HCT116 (cell line): Measurements from ENCODE around the gene MBTD1. TPM values are rescaled to one million over a fixed set of nuclear protein-coding genes. Genes with fewer than 3 reads are reported as not detected.

Source experiments
- ATAC-seq: fragments of 200-7000 bp; cut with Tn5 transposase; 2 replicates; pipeline ENCODE4 v1.9.1; 2020; ENCODE audit warnings: mild to moderate bottlenecking, moderate library complexity
- BruUV-seq: library from RNA; stranded (reverse); fragments of 400-500 nt; replicated peaks from 2 replicates; lab custom pipeline; 2021; lab: Mats Ljungman, UMichigan
- CTCF ChIA-PET: fragments of 300-600 bp; sonication (Branson Sonifier 250); formaldehyde crosslinking; loops from one replicate; lab custom pipeline; 2021; ENCODE audit warnings: antibody characterized with exemption; lab: Charles Lee
- POLR2A ChIA-PET: fragments of 300-600, 350-600 bp; sonication (Branson Sonifier 250); formaldehyde crosslinking; loops from one replicate; lab custom pipeline; 2021; ENCODE audit warnings: antibody characterized with exemption; lab: Charles Lee
- RAD21 ChIA-PET, 2 experiments: fragments of 300-600 bp; sonication (Branson Sonifier 250); formaldehyde crosslinking; loops; one replicate each; lab custom pipeline; 2023; ENCODE audit warnings: low total read pairs in 2 of 2; ENCODE audit not compliant: uncharacterized antibody in 2 of 2, unreplicated experiment in 2 of 2, low non-redundant PET in 1 of 2; lab: Charles Lee
- DNase-seq: peaks from one replicate; pipeline ENCODE4 v3.0.0-alpha.2; 2010; ENCODE audit warnings: low read depth, low spot score
- H2AFZ ChIP-seq: fragments of 200-600 bp; shearing (Covaris generic), sonication (generic); 2 replicates; pipeline ENCODE4 v1.6.1; 2017; ENCODE audit warnings: low read depth, mixed run types, mixed read lengths, antibody characterized with exemption, low read length; ENCODE audit not compliant: poor library complexity, severe bottlenecking
- H3K27ac ChIP-seq: 2 replicates; pipeline ENCODE4 v1.5.1; 2012; ENCODE audit warnings: low read depth, low read length
- H3K27me3 ChIP-seq: fragments of 200-600 bp; sonication (generic); 2 replicates; pipeline ENCODE4 v1.6.1; 2016; ENCODE audit warnings: mixed run types, low read length, mixed read lengths; ENCODE audit not compliant: insufficient read depth
- H3K36me3 ChIP-seq, 2 experiments: fragments of 200-500 bp in 1 of 2; fragments of 200-600 bp in 1 of 2; sonication (Bioruptor generic) in 1 of 2; sonication (generic) in 1 of 2; 2 replicates each; pipeline versions ENCODE4 v1.5.1 to v1.6.1; 2014 to 2016; ENCODE audit warnings: low read length in 2 of 2, inconsistent platforms in 1 of 2, mixed read lengths in 1 of 2, mixed run types in 1 of 2; ENCODE audit not compliant: insufficient read depth in 2 of 2, control insufficient read depth in 1 of 2
- H3K4me1 ChIP-seq, 2 experiments: fragments of 200-600 bp in 1 of 2; sonication (generic) in 1 of 2; 2 replicates each; pipeline versions ENCODE4 v1.5.1 to v1.6.1; 2012 to 2017; ENCODE audit warnings: low read length in 2 of 2, inconsistent platforms in 1 of 2, mild to moderate bottlenecking in 1 of 2, mixed read lengths in 1 of 2, mixed run types in 1 of 2, moderate library complexity in 1 of 2; ENCODE audit not compliant: insufficient read depth in 2 of 2, control insufficient read depth in 1 of 2
- H3K4me2 ChIP-seq: fragments of 200-600 bp; sonication (generic); 2 replicates; pipeline ENCODE4 v1.6.1; 2017; ENCODE audit warnings: mixed run types, low read length, mixed read lengths
- H3K4me3 ChIP-seq, 2 experiments: fragments of 200-600 bp in 1 of 2; sonication (generic) in 1 of 2; replicated peaks in 1 of 2; 2 replicates each; pipeline ENCODE4 v1.5.1; 2011 to 2016; ENCODE audit warnings: low read length in 2 of 2, control low read depth in 1 of 2, low read depth in 1 of 2, mild to moderate bottlenecking in 1 of 2, mixed read lengths in 1 of 2, mixed run types in 1 of 2
- H3K79me2 ChIP-seq: fragments of 200-600 bp; sonication (generic); 2 replicates; pipeline ENCODE4 v1.6.1; 2017; ENCODE audit warnings: mild to moderate bottlenecking, mixed run types, low read length, moderate library complexity, mixed read lengths; ENCODE audit not compliant: insufficient read depth
- H3K9ac ChIP-seq: fragments of 200-600 bp; sonication (generic); 2 replicates; pipeline ENCODE4 v1.6.1; 2016; ENCODE audit warnings: low read length, mixed read lengths
- H3K9me2 ChIP-seq: fragments of 200-600 bp; sonication (generic), shearing (Covaris generic); 2 replicates; pipeline ENCODE4 v1.6.1; 2017; ENCODE audit warnings: mixed run types, mild to moderate bottlenecking, moderate library complexity; ENCODE audit not compliant: insufficient read depth
- H3K9me3 ChIP-seq, 2 experiments: fragments of 200-500 bp in 1 of 2; fragments of 200-600 bp in 1 of 2; sonication (Bioruptor generic) in 1 of 2; sonication (generic) in 1 of 2; 2 replicates each; pipeline ENCODE4 v1.6.1; 2014 to 2017; ENCODE audit warnings: low read length in 2 of 2, mixed read lengths in 2 of 2, inconsistent platforms in 1 of 2, low read depth in 1 of 2, mild to moderate bottlenecking in 1 of 2, mixed run types in 1 of 2, moderate library complexity in 1 of 2; ENCODE audit not compliant: control insufficient read depth in 1 of 2, insufficient read depth in 1 of 2
- H4K20me1 ChIP-seq: fragments of 200-600 bp; sonication (generic), shearing (Covaris generic); 2 replicates; pipeline ENCODE4 v1.6.1; 2017; ENCODE audit warnings: mixed run types, mild to moderate bottlenecking, moderate library complexity; ENCODE audit not compliant: insufficient read depth
- EGR1 ChIP-seq: IDR thresholded peaks from 2 replicates; pipeline ENCODE4 v1.6.1; 2012; ENCODE audit warnings: low read depth
- ELF1 ChIP-seq: IDR thresholded peaks from 2 replicates; pipeline ENCODE4 v1.6.1; 2012; ENCODE audit warnings: low read depth, borderline replicate concordance
- EZH2 ChIP-seq: fragments of 200-600 bp; sonication (generic); IDR thresholded peaks from 2 replicates; pipeline ENCODE4 v1.6.1; 2017; ENCODE audit warnings: antibody characterized with exemption, mixed run types
- FOSL1 ChIP-seq: IDR thresholded peaks from 2 replicates; pipeline ENCODE4 v1.6.1; 2012; ENCODE audit warnings: low read depth
- JUND ChIP-seq: IDR thresholded peaks from 2 replicates; pipeline ENCODE4 v1.6.1; 2012
- POLR2AphosphoS5 ChIP-seq: IDR thresholded peaks from 2 replicates; pipeline ENCODE4 v1.6.1; 2011; ENCODE audit warnings: mild to moderate bottlenecking, low read depth, low read length, moderate library complexity
- RAD21 ChIP-seq: IDR thresholded peaks from 2 replicates; pipeline ENCODE4 v1.6.1; 2012; ENCODE audit warnings: low read depth, mild to moderate bottlenecking
- REST ChIP-seq: IDR thresholded peaks from 2 replicates; pipeline ENCODE4 v1.6.1; 2012; ENCODE audit warnings: low read depth
- SIN3A ChIP-seq: IDR thresholded peaks from 2 replicates; pipeline ENCODE4 v1.6.1; 2012; ENCODE audit warnings: low read depth
- SP1 ChIP-seq: IDR thresholded peaks from 2 replicates; pipeline ENCODE4 v1.6.1; 2012; ENCODE audit warnings: low read depth
- YY1 ChIP-seq: IDR thresholded peaks from 2 replicates; pipeline ENCODE4 v1.6.1; 2011; ENCODE audit warnings: low read length, low read depth, moderate library complexity, mild to moderate bottlenecking; ENCODE audit not compliant: insufficient replicate concordance; ENCODE audit errors: extremely low read depth
- ZFX ChIP-seq: fragments of 450-650 bp; IDR thresholded peaks from 2 replicates; pipeline ENCODE4 v1.6.1; 2017
- ZNF274 ChIP-seq: fragments of 200-500 bp; sonication (Bioruptor generic); IDR thresholded peaks from 2 replicates; pipeline ENCODE4 v1.6.1; 2014; ENCODE audit warnings: mild to moderate bottlenecking, low read depth, low read length, inconsistent platforms
- intact Hi-C: fragments of 100-400 bp; cut with micrococcal nuclease; formaldehyde crosslinking; loops from 2 replicates; pipeline ENCODE4 v1.10.0; 2022
- total RNA-seq: library from RNA; stranded (reverse); gene quantifications from one replicate; pipeline ENCODE4 v1.2.1, GENCODE V29; 2021; ENCODE audit not compliant: unreplicated experiment
- TF ChIP-seq, protein P1 (sequence below): IDR thresholded peaks from 2 replicates; pipeline ENCODE4 v1.6.1; 2012
- TF ChIP-seq, protein P2 (sequence below), 3 experiments: fragments of 200-600 bp in 1 of 3; sonication (generic) in 1 of 3; IDR thresholded peaks in 2 of 3; conservative IDR thresholded peaks in 1 of 3; 2 replicates each; pipeline ENCODE4 v1.5.1; 2012 to 2017; ENCODE audit warnings: low read depth in 2 of 3, low read length in 2 of 3, antibody characterized with exemption in 1 of 3, borderline replicate concordance in 1 of 3, control low read depth in 1 of 3, mild to moderate bottlenecking in 1 of 3, mixed read lengths in 1 of 3, mixed run types in 1 of 3, moderate library complexity in 1 of 3; ENCODE audit not compliant: insufficient read depth in 1 of 3
- TF ChIP-seq, protein P3 (sequence below): IDR thresholded peaks from 2 replicates; pipeline ENCODE4 v1.6.1; 2012

The MBTD1 gene
- total RNA-seq, 1 experiment from 2014 or later = 27.3 TPM

DNA sequence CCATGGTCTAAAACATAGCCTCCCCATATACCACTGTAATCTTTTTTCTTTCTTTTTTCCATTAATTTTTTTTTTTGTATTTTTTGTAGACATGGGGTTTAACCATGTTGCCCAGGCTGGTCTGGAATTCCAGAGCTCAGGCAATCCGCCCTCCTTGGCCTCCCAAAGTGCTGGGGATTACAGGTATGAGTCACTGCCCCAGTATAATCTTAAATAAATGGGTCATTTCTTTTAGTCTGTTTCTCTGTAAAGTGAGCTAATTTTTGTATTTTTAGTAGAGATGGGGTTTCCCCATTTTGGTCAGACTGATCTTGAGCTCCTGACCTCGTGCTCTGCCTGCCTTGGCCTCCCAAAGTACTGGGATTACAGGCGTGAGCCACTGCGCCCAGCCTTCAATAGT is 112.2 kb downstream of the MBTD1 start (continued):
- no peak for TF ChIP-seq EZH2

DNA sequence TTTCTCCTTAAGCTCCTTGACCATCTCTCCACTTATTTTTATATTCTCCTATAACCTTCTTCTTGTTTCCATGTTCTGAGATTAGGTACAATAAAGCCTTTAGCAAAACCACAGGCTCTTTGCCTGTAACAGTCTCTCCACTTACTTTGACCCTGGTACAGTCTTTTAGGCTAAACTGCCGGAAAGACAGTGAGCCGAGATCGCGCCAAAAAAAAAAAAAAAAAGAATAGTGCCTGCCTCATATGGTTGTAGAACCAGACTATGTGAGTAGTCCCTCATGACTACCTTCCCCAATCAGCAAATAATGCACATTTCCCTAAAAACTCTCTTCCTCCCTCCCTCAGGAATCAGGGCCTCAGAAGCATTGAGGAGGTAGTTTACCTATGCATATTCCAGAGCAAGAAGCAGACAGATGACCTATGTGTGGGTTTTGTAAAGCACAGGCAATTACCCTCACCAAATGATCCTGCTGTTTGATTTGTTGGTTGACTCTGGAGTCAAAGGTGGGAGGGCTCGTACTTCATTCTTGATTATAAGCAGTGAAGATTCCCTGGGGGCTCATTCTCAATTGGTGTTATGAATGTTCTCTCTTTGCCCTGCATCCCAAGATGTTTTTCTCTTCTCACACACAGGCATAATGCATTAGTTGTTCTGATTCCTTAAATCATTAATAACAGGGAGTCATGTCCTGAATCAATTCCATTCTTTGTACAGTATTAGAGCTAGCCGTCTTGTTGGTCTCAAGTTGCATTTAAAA is 115.4 kb downstream of the MBTD1 start:
- no peaks in the 10 kb centered on the region for H4K20me1 ChIP-seq
- no peak overlapping the region for H3K4me3 ChIP-seq
- H3K9ac ChIP-seq = no peak overlapping the region
- no peaks in the 10 kb centered on the region for H3K79me2 ChIP-seq
- ChIA-PET RAD21 (no interaction called here), POLR2A (interaction anchor here (0.6 kb wide), 1 partner anchor 19 kb away, joined by 3 read pairs; no protein-coding TSS in a partner anchor), CTCF (interaction anchor here (0.7 to 1.4 kb wide), 2 partner anchors 9 to 740 kb away, joined by 3 to 4 read pairs; partner anchors contain the start of gene NME1)
- ATAC-seq = no peak
- no peaks in the 10 kb centered on the region for H3K27me3 ChIP-seq
- no peaks in the 10 kb centered on the region for H3K9me2 ChIP-seq
- no peak for DNase-seq
- H3K27ac ChIP-seq = no peak overlapping the region
- no TSS peak for BruUV-seq
- peaks cover 0 to 11% of the 10 kb centered on the region in 2 experiments; a peak in 1 of 4 replicates for H3K4me1 ChIP-seq
- no peaks in the 10 kb centered on the region for H3K36me3 ChIP-seq
- H2AFZ ChIP-seq = no peak overlapping the region
- intact Hi-C loops = no loop called here
- TF ChIP-seq ZNF274 (no peak), YY1 (no peak), REST (no peak), FOSL1 (no peak), EGR1 (no peak), SP1 (no peak), EZH2 (no peak), SIN3A (no peak), POLR2AphosphoS5 (no peak), JUND (no peak), ZFX (no peak), RAD21 (no peak), ELF1 (no peak)
- TF ChIP-seq, protein P1, sequence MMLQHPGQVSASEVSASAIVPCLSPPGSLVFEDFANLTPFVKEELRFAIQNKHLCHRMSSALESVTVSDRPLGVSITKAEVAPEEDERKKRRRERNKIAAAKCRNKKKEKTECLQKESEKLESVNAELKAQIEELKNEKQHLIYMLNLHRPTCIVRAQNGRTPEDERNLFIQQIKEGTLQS = no peak
- TF ChIP-seq, protein P2, sequence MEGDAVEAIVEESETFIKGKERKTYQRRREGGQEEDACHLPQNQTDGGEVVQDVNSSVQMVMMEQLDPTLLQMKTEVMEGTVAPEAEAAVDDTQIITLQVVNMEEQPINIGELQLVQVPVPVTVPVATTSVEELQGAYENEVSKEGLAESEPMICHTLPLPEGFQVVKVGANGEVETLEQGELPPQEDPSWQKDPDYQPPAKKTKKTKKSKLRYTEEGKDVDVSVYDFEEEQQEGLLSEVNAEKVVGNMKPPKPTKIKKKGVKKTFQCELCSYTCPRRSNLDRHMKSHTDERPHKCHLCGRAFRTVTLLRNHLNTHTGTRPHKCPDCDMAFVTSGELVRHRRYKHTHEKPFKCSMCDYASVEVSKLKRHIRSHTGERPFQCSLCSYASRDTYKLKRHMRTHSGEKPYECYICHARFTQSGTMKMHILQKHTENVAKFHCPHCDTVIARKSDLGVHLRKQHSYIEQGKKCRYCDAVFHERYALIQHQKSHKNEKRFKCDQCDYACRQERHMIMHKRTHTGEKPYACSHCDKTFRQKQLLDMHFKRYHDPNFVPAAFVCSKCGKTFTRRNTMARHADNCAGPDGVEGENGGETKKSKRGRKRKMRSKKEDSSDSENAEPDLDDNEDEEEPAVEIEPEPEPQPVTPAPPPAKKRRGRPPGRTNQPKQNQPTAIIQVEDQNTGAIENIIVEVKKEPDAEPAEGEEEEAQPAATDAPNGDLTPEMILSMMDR (IDR thresholded peaks at IDR 0.05 in 2 of 3, conservative IDR thresholded peaks at IDR 0.05 in 1 of 3; ENCODE audit: borderline replicate concordance in 1 of 3, insufficient read depth in 1 of 3, low read depth in 2 of 3, low read length in 2 of 3) = no peak
- TF ChIP-seq, protein P3, sequence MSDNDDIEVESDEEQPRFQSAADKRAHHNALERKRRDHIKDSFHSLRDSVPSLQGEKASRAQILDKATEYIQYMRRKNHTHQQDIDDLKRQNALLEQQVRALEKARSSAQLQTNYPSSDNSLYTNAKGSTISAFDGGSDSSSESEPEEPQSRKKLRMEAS = no peak
- no peak overlapping the region for H3K4me2 ChIP-seq
- H3K9me3 ChIP-seq = no peaks in the 10 kb centered on the region
